GM12872 (cell line): ENCODE measurements around the gene TMEM253.
A peak's percentile ranks its signal among the peaks of the same experiment; 100 is the strongest.

Experiments used
- CTCF ChIP-seq: IDR thresholded peaks from 3 replicates; pipeline ENCODE4 v1.5.1; 2011; ENCODE audit warnings: low read depth, mild to moderate bottlenecking, low read length, moderate library complexity; ENCODE audit not compliant: insufficient read depth

Gene TMEM253

GRCh38 chr14:21103411-21103709 lies 2.5 kb downstream of the TMEM253 start:
- TF ChIP-seq CTCF = no peak

DNA sequence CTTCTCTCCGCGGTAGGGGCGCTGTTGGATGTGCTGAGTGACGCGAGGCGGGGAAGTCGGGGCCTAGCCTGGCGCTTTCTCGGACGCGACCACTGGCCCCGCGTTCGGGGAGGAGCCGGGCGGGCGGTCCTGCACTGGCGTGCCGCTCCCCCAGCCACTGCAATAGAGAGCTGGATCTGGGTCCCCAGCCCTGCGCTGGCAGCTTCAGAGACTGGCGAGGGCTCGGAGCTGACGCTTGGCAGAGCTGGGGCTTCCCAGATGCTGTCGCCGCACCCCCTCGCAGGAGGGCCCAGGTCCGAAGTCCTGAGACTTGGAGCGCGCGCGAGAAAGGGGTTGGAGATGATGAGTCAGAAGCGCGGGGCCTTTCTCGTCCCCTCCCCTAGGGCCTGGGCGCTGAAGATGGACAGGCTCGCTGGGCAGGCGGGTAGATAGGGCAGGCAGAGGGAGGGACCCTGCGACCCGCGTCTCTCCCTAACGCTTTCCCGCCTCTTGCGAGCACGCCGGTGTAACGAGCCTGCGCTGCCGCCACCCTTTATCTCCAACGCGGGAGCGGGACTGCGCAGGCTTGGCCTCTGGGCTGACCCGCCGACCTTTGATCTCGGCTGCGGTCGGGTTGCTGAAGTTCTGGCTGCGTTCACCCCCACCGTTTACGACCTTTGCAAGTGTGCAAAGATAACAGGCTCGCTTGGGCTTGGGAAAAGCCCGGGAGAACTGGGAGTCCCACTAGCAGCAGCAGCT lies 3.0 kb downstream of the TMEM253 start:
- TF ChIP-seq CTCF = peak; percentile 77

- TF ChIP-seq CTCF = peak; percentile 90
Measured at GRCh38 chr14:21104448-21105060, 3.7 kb downstream of the TMEM253 start.

DNA sequence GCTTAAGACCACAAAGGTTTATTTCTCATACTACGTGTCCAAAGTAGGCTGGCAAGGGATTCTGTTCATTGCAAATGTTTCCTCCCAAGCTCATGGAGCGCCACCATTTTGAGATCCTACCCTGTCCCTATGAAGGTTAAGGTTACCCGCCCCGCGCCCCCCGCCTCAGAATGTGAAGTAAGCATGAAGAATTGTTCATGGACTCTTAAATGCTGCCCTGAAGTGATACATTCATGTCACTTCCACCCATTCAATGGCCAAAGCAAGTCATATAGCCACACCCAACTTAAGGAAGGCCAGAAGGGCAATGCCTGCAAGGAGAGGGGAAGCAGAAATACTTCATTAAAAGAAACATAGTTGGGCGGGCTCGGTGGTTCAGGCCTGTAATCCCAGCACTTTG lies 4.2 kb downstream of the TMEM253 start:
- no peak for TF ChIP-seq CTCF

DNA sequence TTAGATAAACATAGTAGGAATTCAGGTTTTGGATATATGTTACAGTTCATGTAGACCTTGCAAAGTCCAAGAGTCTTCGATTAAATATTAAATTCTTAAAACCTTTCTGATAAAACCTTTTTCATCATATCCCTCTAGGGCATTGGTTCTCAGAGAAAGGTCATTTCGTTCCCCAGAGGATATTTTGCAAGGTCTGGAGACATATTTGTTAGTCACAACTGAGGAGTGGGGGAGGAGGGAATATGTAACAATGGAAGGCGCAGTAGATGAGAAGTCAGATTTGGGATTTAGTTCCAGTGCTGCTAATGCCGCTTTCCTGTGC lies 5.3 kb downstream of the TMEM253 start:
- TF ChIP-seq CTCF = no peak

GRCh38 chr14:21106498-21107282 lies 5.8 kb downstream of the TMEM253 start:
- peak; percentile 93 for TF ChIP-seq CTCF

GRCh38 chr14:21107283-21107800 lies 6.5 kb downstream of the TMEM253 start:
- TF ChIP-seq CTCF = no peak
